ENCODE data around the gene VSIG10L2. TPM values are rescaled to one million over a fixed set of nuclear protein-coding genes. Genes with fewer than 3 reads are reported as not detected.

Gene VSIG10L2
- total RNA-seq, 2 donors from 2014 or later, result not detected

DNA sequence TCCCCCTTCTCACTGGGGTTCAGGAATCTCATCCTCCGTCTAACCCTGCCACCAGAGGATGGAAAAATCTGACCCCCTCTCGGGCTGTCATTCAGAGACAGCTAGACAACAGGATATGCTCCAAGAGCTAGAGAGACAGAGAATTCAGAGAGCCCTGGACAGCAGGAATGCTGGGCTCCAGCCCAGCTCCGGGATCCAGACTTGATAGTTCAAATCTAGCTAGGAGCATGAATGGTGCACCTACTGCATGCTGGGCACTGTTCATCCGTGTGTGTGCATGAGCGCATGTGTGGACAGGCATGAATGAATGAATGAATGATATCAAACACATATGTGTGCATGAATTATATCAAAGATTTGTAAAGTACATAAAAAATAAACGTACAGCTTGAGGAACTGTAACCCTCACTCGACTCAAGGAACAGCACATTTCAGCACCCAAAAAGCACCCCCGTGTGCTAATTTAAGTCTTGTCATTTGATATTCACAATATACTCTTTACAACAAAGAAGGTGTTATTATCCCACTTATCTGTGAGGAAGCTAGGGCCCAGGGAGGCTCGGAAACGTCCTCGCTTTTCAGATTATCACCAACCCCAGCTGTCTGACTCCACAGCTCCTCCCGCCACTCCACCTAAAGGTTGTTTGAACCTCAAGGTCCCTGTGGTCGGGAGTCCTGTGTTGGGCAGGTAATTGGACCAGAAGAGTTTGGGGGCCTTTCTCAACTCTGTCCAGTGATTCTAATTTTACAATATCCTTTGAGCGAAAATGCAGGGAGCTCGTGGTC, 640 bp upstream of the VSIG10L2 start:
- WGBS, 2 donors, result 53 to 66% methylated on average over 14 to 15 of the region's 15 CpGs
- no peaks in the 10 kb centered on the region for H3K9me3 ChIP-seq
- H3K4me3 ChIP-seq, result no peak overlapping the region
- no peak for ATAC-seq
- intact Hi-C loops (cut with DNase I), result no loop called here
- TF ChIP-seq, protein P1, sequence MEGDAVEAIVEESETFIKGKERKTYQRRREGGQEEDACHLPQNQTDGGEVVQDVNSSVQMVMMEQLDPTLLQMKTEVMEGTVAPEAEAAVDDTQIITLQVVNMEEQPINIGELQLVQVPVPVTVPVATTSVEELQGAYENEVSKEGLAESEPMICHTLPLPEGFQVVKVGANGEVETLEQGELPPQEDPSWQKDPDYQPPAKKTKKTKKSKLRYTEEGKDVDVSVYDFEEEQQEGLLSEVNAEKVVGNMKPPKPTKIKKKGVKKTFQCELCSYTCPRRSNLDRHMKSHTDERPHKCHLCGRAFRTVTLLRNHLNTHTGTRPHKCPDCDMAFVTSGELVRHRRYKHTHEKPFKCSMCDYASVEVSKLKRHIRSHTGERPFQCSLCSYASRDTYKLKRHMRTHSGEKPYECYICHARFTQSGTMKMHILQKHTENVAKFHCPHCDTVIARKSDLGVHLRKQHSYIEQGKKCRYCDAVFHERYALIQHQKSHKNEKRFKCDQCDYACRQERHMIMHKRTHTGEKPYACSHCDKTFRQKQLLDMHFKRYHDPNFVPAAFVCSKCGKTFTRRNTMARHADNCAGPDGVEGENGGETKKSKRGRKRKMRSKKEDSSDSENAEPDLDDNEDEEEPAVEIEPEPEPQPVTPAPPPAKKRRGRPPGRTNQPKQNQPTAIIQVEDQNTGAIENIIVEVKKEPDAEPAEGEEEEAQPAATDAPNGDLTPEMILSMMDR (IDR thresholded peaks at IDR 0.05), result no peak
- no peak for TF ChIP-seq POLR2A (IDR thresholded peaks at IDR 0.05)
- no peak overlapping the region for H3K27ac ChIP-seq
- no peaks in the 10 kb centered on the region for H3K27me3 ChIP-seq
- peaks cover 6% of the 10 kb centered on the region for H3K4me1 ChIP-seq
- DNase-seq, result no peak
- H3K36me3 ChIP-seq (replicated peaks in 1 of 2; ENCODE audit: insufficient read depth in 1 of 2, low read depth in 2 of 2), result no peaks in the 10 kb centered on the region

DNA sequence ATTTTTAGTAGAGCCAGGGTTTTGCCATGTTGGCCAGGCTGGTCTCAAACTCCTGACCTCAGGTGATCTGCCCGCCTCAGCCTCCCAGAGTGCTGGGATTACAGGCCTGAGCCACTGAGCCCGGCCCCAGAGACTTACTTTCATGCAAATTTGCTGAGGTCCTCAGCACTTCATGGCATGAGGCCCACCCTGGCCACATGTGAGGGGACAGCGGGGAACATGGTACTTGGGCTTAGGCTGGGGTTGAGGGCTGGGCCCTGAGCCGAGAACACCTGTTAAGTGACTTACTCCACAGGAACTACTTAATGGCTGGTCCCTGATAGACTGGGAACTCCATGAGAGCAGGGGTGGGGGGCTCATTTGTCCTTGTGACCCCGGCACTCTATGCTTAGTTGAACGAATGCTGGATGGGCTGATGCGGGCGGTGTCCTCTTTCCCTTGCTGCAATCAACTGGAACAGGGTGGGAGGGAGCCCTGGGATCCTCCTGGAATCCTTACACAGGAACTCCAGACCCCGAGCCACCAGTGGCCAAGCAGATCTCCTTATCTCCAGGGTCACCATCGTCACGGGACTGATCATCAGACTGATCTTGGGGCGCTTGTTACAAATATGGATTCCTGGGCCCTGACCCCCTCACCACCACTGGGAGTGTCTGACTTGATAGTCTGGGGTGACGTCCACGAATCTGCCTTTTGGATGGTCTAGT, 1.0 kb downstream of the VSIG10L2 start:
- H3K27me3 ChIP-seq, result no peaks in the 10 kb centered on the region
- 82 to 88% methylated on average over 11 to 14 of the region's 14 CpGs for WGBS, 2 donors
- TF ChIP-seq, protein P1 (IDR thresholded peaks at IDR 0.05), result no peak
- TF ChIP-seq POLR2A (IDR thresholded peaks at IDR 0.05), result no peak
- H3K4me3 ChIP-seq, result no peak overlapping the region
- DNase-seq (no peak), ATAC-seq (no peak)
- H3K27ac ChIP-seq, result no peak overlapping the region
- no peaks in the 10 kb centered on the region for H3K9me3 ChIP-seq
- H3K4me1 ChIP-seq, result peaks cover 21% of the 10 kb centered on the region
- no peaks in the 10 kb centered on the region for H3K36me3 ChIP-seq (replicated peaks in 1 of 2; ENCODE audit: insufficient read depth in 1 of 2, low read depth in 2 of 2)
- intact Hi-C loops (cut with DNase I), result no loop called here

DNA sequence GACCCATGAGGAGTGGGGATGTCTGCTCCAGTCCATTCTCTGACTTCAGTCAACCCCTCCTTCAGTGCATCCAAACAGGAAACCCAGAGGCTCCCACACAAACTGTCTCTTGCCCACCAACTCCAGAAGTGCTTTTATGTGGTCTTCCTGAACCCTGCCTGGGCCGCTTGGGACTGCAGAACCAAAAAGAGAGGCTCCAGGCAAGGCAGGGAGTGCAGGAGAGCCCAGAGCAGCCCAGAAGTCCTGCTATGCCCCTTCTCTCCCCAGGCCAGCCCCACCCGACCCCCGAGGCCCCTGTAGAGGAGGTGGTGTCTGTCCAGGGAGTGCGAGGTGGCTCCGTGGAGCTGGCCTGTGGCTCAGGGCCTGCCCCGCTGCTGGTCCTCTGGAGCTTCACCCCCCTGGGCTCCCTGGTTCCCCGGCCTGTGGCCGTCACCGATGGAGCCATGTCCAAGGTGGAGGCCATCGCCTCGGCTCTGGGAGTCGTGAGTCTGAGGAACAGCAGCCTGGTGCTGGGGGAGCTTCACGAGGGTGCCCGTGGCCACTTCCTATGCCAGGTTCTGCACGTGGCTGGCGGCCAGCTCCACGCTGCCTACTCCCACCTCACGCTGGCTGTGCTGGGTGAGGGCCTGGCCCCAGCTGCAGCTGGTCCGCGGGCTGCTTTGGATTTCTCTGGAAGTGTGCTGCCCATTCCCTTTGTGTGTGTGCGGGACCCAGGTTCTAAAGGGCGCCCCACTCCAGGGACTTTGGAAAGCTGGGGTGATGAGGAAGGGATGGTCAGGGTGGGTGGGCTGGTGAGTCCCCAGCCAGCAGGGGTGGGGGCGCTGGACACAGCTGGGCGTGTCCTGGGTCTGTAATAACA, 1.8 kb downstream of the VSIG10L2 start:
- Histone ChIP-seq H3K4me3 (no peak overlapping the region), H3K36me3 (replicated peaks in 1 of 2; ENCODE audit: insufficient read depth in 1 of 2, low read depth in 2 of 2) (no peaks in the 10 kb centered on the region), H3K9me3 (no peaks in the 10 kb centered on the region), H3K4me1 (peaks cover 17% of the 10 kb centered on the region), H3K27ac (no peak overlapping the region), H3K27me3 (no peaks in the 10 kb centered on the region)
- TF ChIP-seq POLR2A (IDR thresholded peaks at IDR 0.05), result no peak
- ATAC-seq (no peak), DNase-seq (no peak)
- intact Hi-C loops (cut with DNase I), result no loop called here
- WGBS, 2 donors, result 82 to 90% methylated on average over 5 to 23 of the region's 24 CpGs

DNA sequence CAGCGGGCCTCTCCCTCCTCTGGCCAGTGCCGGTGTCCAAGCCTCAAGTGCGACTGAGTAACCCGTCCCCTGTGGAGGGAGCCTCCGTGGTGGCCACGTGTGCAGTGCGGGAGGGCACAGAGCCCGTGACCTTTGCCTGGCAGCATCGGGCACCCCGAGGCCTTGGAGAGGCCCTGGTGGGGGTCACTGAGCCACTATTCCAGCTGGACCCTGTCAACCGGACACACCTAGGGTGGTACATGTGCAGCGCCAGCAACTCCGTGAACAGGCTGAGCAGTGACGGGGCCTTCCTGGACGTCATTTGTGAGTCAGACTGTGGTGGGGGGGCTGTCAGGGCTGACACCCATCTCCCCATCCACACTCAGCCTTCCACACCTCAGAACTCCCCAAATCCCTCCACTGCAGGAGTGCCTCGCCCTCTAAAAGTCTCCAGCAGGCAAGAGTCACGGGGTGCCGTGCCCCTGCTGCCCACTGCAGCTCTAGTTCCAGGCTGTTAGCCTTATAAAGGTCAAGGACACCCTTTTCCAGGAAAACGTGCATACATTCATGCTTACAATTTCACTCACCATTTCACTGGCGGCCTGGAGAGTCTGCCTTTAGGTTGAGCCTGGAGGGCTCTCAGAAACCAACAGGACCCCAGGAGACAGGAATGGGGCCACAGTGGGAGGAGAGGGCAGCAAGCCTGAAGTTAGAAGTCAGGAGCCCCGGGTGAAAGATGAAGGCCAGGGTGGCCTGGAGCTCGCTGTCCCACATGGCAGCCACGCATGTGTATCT, 2.6 kb downstream of the VSIG10L2 start:
- Histone ChIP-seq H3K27ac (no peak overlapping the region), H3K4me1 (peaks cover 24% of the 10 kb centered on the region), H3K9me3 (no peaks in the 10 kb centered on the region), H3K36me3 (replicated peaks in 1 of 2; ENCODE audit: insufficient read depth in 1 of 2, low read depth in 2 of 2) (no peaks in the 10 kb centered on the region), H3K27me3 (no peaks in the 10 kb centered on the region), H3K4me3 (no peak overlapping the region)
- ATAC-seq, result no peak
- WGBS, 2 donors, result 70 to 75% methylated on average over 18 to 22 of the region's 23 CpGs
- no peak for DNase-seq
- intact Hi-C loops (cut with DNase I), result no loop called here
- TF ChIP-seq, protein P1 (IDR thresholded peaks at IDR 0.05), result no peak
- TF ChIP-seq POLR2A (IDR thresholded peaks at IDR 0.05), result no peak
